Fibroblast of pulmonary artery (primary cell): ENCODE data around the gene LUC7L.

Experiments used
- DNase-seq: peaks from one replicate; pipeline ENCODE4 v3.0.0-alpha.2; 2010; ENCODE audit warnings: low read depth
- H3K4me3 ChIP-seq: replicated peaks from 2 replicates; pipeline ENCODE4 v1.5.1; 2011; ENCODE audit warnings: low read depth, mild to moderate bottlenecking, control low read depth, low read length, moderate library complexity
- TF ChIP-seq, protein P1 (sequence below): IDR thresholded peaks from 2 replicates; pipeline ENCODE4 v1.5.1; 2011; ENCODE audit warnings: mild to moderate bottlenecking, control low read depth, low read length, inconsistent platforms; ENCODE audit errors: missing control alignments

LUC7L gene

GRCh38 chr16:200388-200787 lies 28.9 kb downstream of the LUC7L start:
- H3K4me3 ChIP-seq: no peak overlapping the region
- DNase-seq: peak; percentile 54
- TF ChIP-seq, protein P1, sequence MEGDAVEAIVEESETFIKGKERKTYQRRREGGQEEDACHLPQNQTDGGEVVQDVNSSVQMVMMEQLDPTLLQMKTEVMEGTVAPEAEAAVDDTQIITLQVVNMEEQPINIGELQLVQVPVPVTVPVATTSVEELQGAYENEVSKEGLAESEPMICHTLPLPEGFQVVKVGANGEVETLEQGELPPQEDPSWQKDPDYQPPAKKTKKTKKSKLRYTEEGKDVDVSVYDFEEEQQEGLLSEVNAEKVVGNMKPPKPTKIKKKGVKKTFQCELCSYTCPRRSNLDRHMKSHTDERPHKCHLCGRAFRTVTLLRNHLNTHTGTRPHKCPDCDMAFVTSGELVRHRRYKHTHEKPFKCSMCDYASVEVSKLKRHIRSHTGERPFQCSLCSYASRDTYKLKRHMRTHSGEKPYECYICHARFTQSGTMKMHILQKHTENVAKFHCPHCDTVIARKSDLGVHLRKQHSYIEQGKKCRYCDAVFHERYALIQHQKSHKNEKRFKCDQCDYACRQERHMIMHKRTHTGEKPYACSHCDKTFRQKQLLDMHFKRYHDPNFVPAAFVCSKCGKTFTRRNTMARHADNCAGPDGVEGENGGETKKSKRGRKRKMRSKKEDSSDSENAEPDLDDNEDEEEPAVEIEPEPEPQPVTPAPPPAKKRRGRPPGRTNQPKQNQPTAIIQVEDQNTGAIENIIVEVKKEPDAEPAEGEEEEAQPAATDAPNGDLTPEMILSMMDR: no peak

DNA sequence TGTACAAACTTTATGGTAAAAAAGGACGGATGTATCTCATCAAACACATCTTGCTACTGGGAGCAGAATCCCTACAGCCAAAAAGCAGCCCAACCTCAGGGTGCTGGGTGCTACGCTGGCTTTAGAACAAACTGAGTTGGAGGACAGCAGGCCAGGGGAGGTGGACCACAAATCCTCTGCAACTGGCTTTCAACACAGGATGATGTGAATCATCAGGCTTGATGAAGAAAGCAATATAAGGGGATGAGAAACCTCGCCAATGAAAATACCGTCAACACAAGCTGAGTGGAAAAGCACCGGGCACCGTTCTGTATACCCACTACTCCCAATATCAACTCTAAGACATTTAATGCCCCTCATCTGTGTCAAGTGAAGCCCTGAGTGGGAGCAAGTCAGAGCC lies 34.7 kb downstream of the LUC7L start:
- TF ChIP-seq, protein P1: no peak
- DNase-seq: peak; percentile 14

GRCh38 chr16:193441-193840 lies 35.8 kb downstream of the LUC7L start:
- TF ChIP-seq, protein P1: no peak
- no peak overlapping the region for H3K4me3 ChIP-seq

More for the DNA sequence above, 34.7 kb downstream of the LUC7L start:
- no peak overlapping the region for H3K4me3 ChIP-seq

DNA sequence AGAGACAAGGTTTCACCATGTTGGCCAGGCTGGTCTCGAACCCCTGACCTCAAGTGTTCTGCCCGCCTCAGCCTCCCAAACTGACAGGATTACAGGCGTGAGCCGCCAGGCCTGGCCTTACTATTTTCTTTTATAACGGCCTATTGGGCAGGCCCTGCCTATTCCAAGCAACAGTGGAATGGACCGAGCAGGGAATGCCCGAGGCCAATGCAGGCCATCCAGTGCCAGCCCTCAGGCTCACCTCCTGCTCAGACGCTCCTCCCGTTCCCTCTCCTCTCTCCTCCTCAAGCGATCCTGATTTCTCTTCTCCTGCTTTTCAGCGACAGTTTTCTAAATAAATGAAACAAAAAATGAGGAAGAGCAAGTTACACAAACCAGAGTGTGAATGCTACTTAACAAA lies 36.6 kb downstream of the LUC7L start:
- H3K4me3 ChIP-seq: no peak overlapping the region
- TF ChIP-seq, protein P1: no peak
- DNase-seq: no peak

More at GRCh38 chr16:193441-193840, 35.8 kb downstream of the LUC7L start:
- DNase-seq: no peak

- H3K4me3 ChIP-seq: no peak overlapping the region
- TF ChIP-seq, protein P1: no peak
- no peak for DNase-seq
Measured at GRCh38 chr16:191831-192230, 37.4 kb downstream of the LUC7L start.

DNA sequence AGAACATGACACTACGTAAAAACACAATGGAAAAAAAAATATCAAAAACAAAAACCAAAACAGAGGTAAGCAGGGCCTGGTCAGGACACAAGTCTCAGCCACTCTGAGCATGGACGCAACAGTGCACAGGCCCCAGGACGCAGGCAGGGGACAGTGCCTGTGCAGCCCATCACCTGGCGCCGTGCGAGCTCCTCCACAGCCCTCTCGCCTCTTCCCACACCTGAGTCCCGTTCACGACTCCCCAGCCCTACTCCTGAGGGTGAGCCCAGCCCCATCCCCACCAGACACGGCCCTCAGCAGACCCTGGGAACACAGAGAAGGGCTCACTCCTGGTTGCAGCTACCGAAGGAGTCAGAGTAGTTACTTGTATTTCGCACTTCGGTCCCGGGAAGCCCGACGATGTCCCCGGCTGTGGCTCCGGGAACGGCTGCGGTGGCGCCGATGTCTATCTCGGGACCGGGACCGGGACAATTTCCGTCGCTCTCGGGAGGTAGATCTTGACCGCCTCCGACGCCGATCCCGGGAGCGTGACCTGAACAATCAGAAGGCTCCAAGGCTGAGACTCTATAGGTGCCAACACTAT lies 39.6 kb downstream of the LUC7L start:
- no peak for DNase-seq
- TF ChIP-seq, protein P1: no peak
- no peak overlapping the region for H3K4me3 ChIP-seq

GRCh38 chr16:188674-189073 lies 40.6 kb downstream of the LUC7L start:
- TF ChIP-seq, protein P1: no peak
- H3K4me3 ChIP-seq: no peak overlapping the region
- DNase-seq: no peak
